A673 (cell line): Measurements from ENCODE around the gene ABCA7. TPM values are rescaled to one million over a fixed set of nuclear protein-coding genes. Genes with fewer than 3 reads are reported as not detected.
A peak's percentile ranks its signal among the peaks of the same experiment; 100 is the strongest.

ENCODE experiments used
- BruUV-seq: library from RNA; stranded (reverse); fragments of 400-500 nt; replicated peaks from 2 replicates; lab custom pipeline; 2021; lab: Mats Ljungman, UMichigan
- CTCF ChIA-PET: fragments of 300-600 bp; sonication (Branson Sonifier 250); formaldehyde crosslinking; loops from one replicate; lab custom pipeline; 2022; ENCODE audit warnings: antibody characterized with exemption; lab: Charles Lee
- POLR2A ChIA-PET: fragments of 300-600 bp; sonication (Branson Sonifier 250); formaldehyde crosslinking; loops from one replicate; lab custom pipeline; 2022; ENCODE audit warnings: antibody characterized with exemption; ENCODE audit not compliant: low non-redundant PET; lab: Charles Lee
- DNase-seq: peaks from one replicate; pipeline ENCODE4 v3.0.0-alpha.2; 2015; ENCODE audit warnings: low spot score
- H3K27ac ChIP-seq: fragments of 200-600 bp; sonication (generic); 2 replicates; pipeline ENCODE4 v1.5.1; 2016; ENCODE audit warnings: mixed run types, low read depth, mild to moderate bottlenecking, mixed read lengths, antibody characterized with exemption, low read length; ENCODE audit not compliant: poor library complexity, severe bottlenecking
- H3K27me3 ChIP-seq: fragments of 200-600 bp; sonication (generic); replicated peaks from 2 replicates; pipeline ENCODE4 v1.6.1; 2017; ENCODE audit warnings: mixed run types, low read depth, mild to moderate bottlenecking, mixed read lengths, antibody characterized with exemption, low read length; ENCODE audit not compliant: insufficient read depth, poor library complexity
- H3K36me3 ChIP-seq: fragments of 200-600 bp; sonication (generic); 2 replicates; pipeline ENCODE4 v1.6.1; 2016; ENCODE audit warnings: mixed run types, mild to moderate bottlenecking, mixed read lengths, antibody characterized with exemption, low read length; ENCODE audit not compliant: insufficient read depth, poor library complexity, severe bottlenecking
- H3K4me1 ChIP-seq: fragments of 200-600 bp; sonication (generic); 2 replicates; pipeline ENCODE4 v1.6.1; 2017; ENCODE audit warnings: mixed run types, mild to moderate bottlenecking, mixed read lengths, antibody characterized with exemption, low read length; ENCODE audit not compliant: insufficient read depth, poor library complexity, severe bottlenecking
- H3K4me3 ChIP-seq: fragments of 200-600 bp; sonication (generic); 2 replicates; pipeline ENCODE4 v1.5.1; 2016; ENCODE audit warnings: low read depth, mixed run types, mild to moderate bottlenecking, mixed read lengths, low read length; ENCODE audit not compliant: poor library complexity, severe bottlenecking
- H3K9me3 ChIP-seq: fragments of 200-600 bp; sonication (generic); 2 replicates; pipeline ENCODE4 v1.6.1; 2016; ENCODE audit warnings: mixed run types, low read depth, mild to moderate bottlenecking, mixed read lengths, antibody characterized with exemption, low read length; ENCODE audit not compliant: poor library complexity, severe bottlenecking
- EZH2 ChIP-seq: fragments of 200-600 bp; sonication (generic); IDR thresholded peaks from 2 replicates; pipeline ENCODE4 v1.6.1; 2017; ENCODE audit warnings: borderline replicate concordance, low read depth, mild to moderate bottlenecking, mixed read lengths, antibody characterized with exemption, low read length; ENCODE audit not compliant: poor library complexity, severe bottlenecking
- intact Hi-C: fragments of 100-400 bp; cut with micrococcal nuclease; formaldehyde crosslinking; loops from one replicate; pipeline ENCODE4 v1.10.0; 2022; ENCODE audit not compliant: unreplicated experiment
- total RNA-seq: library from RNA; stranded (reverse); gene quantifications from 2 replicates; pipeline ENCODE4 v1.2.3, GENCODE V29; 2021
- TF ChIP-seq, protein P1 (sequence below): fragments of 300-800, 200-600 bp; sonication (generic); conservative IDR thresholded peaks from 2 replicates; pipeline ENCODE4 v1.5.1; 2017; ENCODE audit warnings: low read depth, mild to moderate bottlenecking, antibody characterized with exemption, low read length, moderate library complexity, mixed read lengths

Gene ABCA7
- total RNA-seq, 1 experiment from 2014 or later, result 12.0 TPM

- H3K4me1 ChIP-seq, result peaks cover 26% of the 10 kb centered on the region
- no peaks in the 10 kb centered on the region for H3K9me3 ChIP-seq
- DNase-seq, result no peak
- no TSS peak for BruUV-seq
- H3K4me3 ChIP-seq, result peak within 1 kb of the TSS; percentile 51
- POLR2A ChIA-PET, result interaction anchor here (0.6 kb wide), 1 partner anchor 24 kb away, joined by 13 read pairs; no protein-coding TSS in a partner anchor
- H3K27me3 ChIP-seq, result peaks cover 7% of the 10 kb centered on the region
- intact Hi-C loops, result no loop called here
- H3K27ac ChIP-seq, result no peak within 1 kb of the TSS
- H3K36me3 ChIP-seq, result no peaks in the 10 kb centered on the region
- CTCF ChIA-PET, result no interaction called here
- TF ChIP-seq, protein P1, sequence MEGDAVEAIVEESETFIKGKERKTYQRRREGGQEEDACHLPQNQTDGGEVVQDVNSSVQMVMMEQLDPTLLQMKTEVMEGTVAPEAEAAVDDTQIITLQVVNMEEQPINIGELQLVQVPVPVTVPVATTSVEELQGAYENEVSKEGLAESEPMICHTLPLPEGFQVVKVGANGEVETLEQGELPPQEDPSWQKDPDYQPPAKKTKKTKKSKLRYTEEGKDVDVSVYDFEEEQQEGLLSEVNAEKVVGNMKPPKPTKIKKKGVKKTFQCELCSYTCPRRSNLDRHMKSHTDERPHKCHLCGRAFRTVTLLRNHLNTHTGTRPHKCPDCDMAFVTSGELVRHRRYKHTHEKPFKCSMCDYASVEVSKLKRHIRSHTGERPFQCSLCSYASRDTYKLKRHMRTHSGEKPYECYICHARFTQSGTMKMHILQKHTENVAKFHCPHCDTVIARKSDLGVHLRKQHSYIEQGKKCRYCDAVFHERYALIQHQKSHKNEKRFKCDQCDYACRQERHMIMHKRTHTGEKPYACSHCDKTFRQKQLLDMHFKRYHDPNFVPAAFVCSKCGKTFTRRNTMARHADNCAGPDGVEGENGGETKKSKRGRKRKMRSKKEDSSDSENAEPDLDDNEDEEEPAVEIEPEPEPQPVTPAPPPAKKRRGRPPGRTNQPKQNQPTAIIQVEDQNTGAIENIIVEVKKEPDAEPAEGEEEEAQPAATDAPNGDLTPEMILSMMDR, result no peak
- no peak for TF ChIP-seq EZH2
Observed at GRCh38 chr19:1066748-1067340, 26.9 kb downstream of the ABCA7 start, which contains the start of gene ARHGAP45. ARHGAP45 (plus strand) TSS chr19:1067167; CDS start chr19:1067406, 239 bp downstream.

- Histone ChIP-seq H3K27ac (no peak overlapping the region), H3K27me3 (peaks cover 7% of the 10 kb centered on the region), H3K4me3 (peak overlapping the region; percentile 51), H3K4me1 (peaks cover 26% of the 10 kb centered on the region), H3K36me3 (no peaks in the 10 kb centered on the region), H3K9me3 (no peaks in the 10 kb centered on the region)
- ChIA-PET CTCF (interaction anchor here (0.6 kb wide), 1 partner anchor 211 kb away, joined by 4 read pairs; no protein-coding TSS in a partner anchor), POLR2A (interaction anchor here (0.6 kb wide), 1 partner anchor 24 kb away, joined by 13 read pairs; no protein-coding TSS in a partner anchor)
- BruUV-seq, result no TSS peak
- TF ChIP-seq, protein P1, result no peak
- no peak for TF ChIP-seq EZH2
- intact Hi-C loops, result no loop called here
- no peak for DNase-seq
Observed at GRCh38 chr19:1067341-1067957, 27.5 kb downstream of the ABCA7 start.

DNA sequence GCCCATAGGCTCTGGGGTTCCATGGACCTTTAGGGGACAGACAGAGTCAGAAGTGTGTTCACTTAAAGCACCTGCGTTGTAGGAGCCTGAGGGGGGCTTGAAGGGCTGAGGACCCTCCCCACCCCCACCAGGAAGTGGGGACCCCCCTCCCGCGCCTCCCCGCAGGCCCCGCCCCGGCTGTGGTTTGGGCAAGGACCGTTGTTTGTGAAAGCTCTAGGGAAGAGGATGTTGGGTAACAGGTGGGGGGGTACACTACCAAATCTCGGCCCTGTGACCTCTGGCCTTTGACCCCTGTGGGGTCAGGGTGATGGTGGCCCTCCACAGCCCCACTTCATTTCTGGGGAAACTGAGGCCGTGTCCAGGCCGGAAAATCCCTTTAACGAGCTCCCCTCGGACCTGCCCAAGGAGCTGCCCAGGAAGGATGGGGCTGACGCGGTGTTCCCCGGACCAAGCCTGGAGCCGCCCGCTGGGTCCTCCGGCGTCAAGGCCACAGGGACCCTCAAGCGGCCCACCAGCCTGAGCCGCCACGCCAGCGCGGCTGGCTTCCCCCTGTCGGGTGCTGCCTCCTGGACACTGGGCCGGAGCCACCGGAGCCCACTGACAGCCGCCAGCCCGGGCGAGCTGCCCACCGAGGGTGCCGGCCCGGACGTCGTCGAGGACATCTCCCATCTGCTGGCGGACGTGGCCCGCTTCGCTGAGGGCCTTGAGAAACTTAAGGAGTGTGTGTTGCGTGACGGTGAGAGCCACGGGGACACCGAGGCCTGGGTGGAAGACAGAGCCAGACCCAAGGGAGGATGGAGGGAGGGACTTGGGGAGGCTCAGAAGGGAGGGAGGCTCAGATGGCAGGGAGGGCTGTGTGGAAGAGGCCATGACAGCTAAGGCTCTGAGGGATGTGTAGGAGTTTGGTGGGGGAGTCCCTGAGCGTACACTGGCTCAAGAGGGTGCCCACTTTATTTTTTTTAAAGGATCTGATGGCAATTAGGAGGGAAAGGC lies 28.4 kb downstream of the ABCA7 start:
- intact Hi-C loops, result no loop called here
- H3K36me3 ChIP-seq, result no peaks in the 10 kb centered on the region
- no TSS peak for BruUV-seq
- H3K4me1 ChIP-seq, result peaks cover 26% of the 10 kb centered on the region
- no peaks in the 10 kb centered on the region for H3K9me3 ChIP-seq
- TF ChIP-seq, protein P1, result no peak
- no peak for TF ChIP-seq EZH2
- no peak overlapping the region for H3K27ac ChIP-seq
- CTCF ChIA-PET, result interaction anchor here (0.5 kb wide), 1 partner anchor 13 kb away, joined by 7 read pairs; no protein-coding TSS in a partner anchor
- POLR2A ChIA-PET, result no interaction called here
- peaks cover 7% of the 10 kb centered on the region for H3K27me3 ChIP-seq
- H3K4me3 ChIP-seq, result no peak overlapping the region
- DNase-seq, result no peak
